ENCODE data around the gene ZNF235.

- TF ChIP-seq FOXM1 (IDR thresholded peaks at IDR 0.05; ENCODE audit: borderline replicate concordance) (no peak), BHLHE40 (IDR thresholded peaks at IDR 0.05; ENCODE audit: borderline replicate concordance) (no peak), TARDBP (IDR thresholded peaks at IDR 0.05) (no peak)
These were observed 37.0 kb upstream of the ZNF235 start for GRCh38 chr19:44341794-44342193.
